HTERT RPE-1 (cell line): Measurements from ENCODE around the gene HPD.
"Not testable (repeated sequence)": the region's sequence is repeated elsewhere in the genome, so short reads cannot be mapped to it uniquely, and the experiment has no call there.

Experiments used
- in situ Hi-C: fragments of 300-500 bp; cut with MboI; formaldehyde crosslinking; loops from 4 replicates; pipeline ENCODE4 v1.14.3; 2020; ENCODE audit warnings: low sequenced_read_pairs

The HPD gene

GRCh38 chr12:121869229-121869628 is 10.6 kb upstream of the HPD start:
- in situ Hi-C loops: not testable (repeated sequence)

DNA sequence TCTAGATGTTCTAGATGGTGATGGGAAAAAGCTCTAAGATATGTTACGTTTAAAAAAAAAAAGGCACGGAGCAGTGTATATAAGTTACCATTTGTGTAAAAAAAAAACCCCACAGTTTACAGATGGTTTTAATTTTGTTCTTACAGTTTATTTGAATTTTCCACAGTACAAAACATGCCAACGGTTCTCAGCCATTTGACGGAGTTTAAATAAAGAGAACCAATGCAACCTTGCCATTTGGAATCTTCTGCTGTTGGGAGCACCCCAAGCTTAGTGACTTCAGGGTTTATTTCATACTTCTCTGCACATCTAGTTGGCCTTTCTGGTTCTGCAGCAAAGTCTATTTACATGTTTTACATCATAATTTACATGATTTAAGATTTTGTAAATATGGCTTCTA is 7.7 kb upstream of the HPD start:
- in situ Hi-C loops: no loop called here

DNA sequence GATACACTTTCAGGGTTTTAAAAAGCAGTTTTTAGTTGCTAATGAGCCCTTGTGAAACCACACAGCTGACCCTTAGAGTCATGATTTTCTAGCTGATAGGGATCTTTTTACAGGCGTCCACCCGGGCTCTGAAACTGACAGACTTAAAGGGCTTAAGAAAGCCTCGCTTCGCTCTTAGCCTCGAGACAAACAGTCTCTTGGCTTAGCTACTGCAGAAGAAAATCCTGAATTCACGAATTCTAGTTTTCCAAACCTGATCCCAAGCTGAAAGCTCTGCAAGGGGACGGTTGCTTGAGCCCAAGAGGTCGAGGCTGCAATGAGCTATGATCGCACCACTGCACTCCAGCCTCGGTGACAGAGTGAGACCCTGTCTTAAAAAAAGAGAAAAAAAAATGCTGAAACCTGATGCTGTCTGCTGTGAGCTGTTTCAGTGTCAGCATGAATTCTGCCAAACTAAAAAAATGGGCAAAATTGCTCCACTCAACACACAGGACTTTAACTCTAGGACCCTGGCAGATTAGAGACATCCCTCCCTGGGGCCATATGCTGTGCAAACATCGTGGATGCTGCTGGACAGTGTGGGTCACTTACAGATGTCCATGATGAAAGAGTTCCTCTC is 3.1 kb upstream of the HPD start:
- in situ Hi-C loops: no loop called here

DNA sequence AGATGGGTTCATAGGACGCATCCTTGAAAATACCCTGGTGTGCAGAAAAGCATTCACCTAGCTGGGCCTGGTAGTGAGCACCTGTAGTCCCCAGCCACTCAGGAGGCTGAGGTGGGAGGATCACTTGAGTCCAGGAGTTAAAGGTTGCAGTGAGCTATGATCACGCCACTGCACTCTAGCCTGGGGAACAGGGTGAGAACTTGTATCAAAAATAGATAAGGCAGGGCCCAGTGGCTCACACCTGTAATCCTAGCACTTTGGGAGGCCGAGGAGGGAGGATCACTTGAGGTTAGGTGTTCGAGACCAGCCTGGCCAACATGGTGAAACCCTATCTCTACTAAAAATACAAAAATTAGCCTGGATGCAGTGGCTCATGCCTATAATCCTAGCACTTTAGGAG is 2.0 kb upstream of the HPD start:
- in situ Hi-C loops: not testable (repeated sequence)

GRCh38 chr12:121860257-121860656 is 1.6 kb upstream of the HPD start:
- in situ Hi-C loops: no loop called here

DNA sequence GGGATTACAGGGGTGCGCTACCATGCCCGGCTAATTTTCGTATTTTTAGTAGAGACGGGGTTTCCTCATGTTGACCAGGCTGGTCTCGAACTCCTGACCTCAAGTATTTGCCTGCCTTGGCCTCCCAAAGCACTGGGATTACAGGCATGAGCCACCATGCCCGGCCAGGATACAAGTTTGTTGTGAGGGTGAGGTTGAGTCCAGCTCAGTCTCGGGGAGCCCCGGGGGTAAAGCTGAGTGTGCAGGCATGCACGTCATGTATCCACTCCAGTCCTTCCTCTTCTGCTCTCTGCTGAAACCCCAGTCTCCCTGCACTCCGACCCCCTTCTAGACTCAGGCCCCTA is 369 bp downstream of the HPD start:
- in situ Hi-C loops: no loop called here

DNA sequence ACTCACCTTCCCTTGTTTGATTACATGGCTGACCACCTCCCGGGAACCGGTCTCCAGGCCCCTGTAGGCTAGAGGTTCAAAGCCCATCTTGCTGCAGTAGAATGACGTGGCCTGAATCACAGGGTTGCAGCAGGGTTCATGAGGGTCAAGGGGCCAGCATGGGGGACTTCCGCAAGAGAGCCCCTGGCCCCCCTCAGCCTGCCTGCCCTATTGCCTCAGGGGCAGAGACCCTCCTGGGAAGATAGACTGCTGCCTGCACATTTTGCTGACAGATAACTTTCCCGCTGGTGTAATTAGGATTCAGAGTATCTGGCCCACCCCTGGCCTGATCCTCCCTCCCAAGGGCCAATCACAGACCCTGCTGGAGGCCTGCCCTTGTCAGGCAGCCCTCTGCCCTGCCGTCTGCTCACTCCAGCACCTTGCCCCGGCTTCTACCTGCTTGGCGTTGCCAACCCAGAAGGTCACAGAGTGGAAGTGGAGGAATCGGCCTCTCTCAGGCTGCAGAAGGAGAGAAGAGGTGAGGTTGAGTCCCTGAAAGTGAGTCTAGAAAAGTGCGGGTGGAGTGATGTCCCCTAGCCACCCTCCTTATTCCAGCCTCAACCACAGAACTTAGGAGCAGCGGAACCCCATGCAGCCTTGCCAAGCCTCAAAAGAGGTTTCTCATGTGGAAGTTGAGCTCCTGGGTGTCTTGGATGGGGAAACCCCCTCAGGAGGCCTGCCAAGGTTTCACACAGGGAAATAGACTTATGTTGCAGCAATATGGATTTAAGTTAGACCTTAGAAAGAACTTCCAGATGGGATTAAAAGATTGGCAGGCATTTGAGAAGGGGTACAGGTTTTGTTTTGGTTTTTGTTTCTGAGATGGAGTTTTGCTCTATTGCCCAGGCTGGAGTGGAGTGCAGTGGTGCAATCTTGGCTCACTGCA is 1.1 kb downstream of the HPD start:
- in situ Hi-C loops: no loop called here

- in situ Hi-C loops: not testable (repeated sequence)
Measured at GRCh38 chr12:121852392-121852791, 6.3 kb downstream of the HPD start.

DNA sequence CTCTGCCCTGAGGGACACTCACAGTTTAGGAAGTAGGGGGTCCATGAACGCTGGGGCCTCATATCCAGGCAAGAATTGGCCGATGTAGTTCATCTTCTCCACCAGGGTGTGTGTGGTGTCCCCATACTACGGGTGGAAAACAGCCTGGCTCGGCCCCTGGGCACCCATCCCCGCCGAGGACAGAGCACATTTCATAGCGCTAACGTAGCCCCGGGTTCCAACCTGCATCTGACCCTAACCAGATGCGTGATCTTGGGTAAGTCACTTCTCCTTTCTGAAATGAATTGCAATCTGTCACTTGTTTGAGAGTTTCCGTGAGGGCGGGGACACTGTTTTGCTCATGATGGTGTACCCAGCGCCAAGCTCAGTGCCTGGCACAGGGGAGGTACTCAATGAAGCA is 9.0 kb downstream of the HPD start:
- in situ Hi-C loops: no loop called here

- in situ Hi-C loops: no loop called here
Measured at GRCh38 chr12:121849211-121849610, 9.4 kb downstream of the HPD start.

GRCh38 chr12:121845701-121846100 is 13.0 kb downstream of the HPD start:
- in situ Hi-C loops: no loop called here

DNA sequence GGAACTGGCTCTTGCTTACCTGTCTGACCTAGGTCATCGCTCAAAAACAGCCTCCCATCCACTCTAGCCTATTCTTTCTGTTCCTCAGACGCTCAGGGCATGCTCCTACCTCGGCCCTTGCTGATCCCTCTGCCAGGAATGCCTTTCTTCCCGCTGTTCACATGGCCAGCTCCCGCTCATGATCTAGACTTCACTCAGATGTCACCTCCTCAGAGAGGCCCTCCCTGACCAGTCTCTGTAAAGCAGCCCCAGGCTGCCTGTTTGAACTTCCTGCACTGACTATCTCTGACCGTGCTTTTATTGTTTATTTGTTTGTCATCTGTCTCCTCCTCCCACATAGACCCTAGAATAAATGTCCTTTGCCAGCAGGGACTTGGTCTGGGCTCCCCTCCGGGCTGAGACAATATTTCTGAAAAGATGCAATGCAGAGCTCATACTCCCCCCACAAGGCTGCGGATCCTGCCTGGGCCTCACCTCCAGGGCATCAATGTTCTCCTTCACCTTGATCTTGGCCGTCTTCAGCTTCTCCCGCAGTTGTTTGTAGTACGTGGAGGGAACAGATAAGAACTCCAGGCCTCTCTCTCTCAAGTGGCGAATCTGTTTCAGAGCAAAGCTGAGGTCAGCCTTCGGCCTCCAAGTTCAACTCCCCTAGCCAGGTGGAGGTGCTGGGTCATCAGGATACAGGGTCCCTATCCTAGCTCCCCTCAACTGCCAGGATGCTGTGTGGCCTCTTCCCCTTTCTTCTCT is 15.2 kb downstream of the HPD start:
- in situ Hi-C loops: no loop called here

GRCh38 chr12:121839993-121840761 is 18.5 kb downstream of the HPD start:
- in situ Hi-C loops: no loop called here

DNA sequence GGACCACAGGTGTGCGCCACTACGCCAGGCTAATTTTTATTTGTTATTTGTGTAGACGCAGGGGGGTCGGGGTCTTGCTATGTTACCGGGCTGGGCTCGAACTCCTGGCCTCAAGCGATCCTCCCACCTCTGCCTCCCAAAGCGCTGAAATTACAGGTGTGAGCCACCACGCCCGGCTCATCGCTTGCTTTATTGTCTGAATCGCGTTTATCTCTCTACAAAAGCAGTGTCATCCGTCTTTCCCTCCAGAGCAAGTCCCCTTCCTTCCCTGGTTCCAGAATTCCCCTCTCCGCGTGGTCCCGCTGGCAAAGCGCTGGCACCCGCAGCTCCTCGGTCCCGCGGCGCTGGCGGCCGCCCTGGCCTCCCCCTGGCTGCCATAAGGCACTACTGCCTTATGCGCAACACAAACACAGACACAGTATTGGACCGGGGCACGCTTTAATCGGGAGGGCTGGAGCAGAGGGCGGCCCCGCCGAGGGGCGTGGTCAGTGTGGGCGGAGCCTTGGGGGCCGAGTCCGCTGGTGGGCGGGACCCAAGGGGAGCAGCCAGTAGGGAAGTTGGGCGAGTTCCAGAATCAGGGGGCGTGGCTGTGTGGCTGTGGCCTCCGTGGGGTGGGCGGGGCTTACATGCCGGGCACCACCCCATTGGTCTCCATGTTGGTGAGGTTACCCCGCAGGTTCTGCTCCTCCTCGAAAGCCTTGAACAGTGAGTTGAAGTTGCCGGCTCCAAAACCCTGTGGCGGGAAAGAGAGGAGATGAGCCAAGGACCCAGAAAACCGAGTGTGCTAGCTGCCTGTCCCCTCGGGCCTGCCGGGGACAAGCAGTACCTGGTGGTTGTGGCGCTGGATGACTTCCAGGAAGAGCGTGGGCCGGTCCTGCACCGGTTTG is 19.3 kb downstream of the HPD start:
- in situ Hi-C loops: no loop called here

GRCh38 chr12:121838126-121838525 is 20.5 kb downstream of the HPD start:
- in situ Hi-C loops: no loop called here

- in situ Hi-C loops: no loop called here
Measured at GRCh38 chr12:121837680-121838079, 21.0 kb downstream of the HPD start.

GRCh38 chr12:121831571-121832245 is 27.0 kb downstream of the HPD start:
- in situ Hi-C loops: no loop called here

DNA sequence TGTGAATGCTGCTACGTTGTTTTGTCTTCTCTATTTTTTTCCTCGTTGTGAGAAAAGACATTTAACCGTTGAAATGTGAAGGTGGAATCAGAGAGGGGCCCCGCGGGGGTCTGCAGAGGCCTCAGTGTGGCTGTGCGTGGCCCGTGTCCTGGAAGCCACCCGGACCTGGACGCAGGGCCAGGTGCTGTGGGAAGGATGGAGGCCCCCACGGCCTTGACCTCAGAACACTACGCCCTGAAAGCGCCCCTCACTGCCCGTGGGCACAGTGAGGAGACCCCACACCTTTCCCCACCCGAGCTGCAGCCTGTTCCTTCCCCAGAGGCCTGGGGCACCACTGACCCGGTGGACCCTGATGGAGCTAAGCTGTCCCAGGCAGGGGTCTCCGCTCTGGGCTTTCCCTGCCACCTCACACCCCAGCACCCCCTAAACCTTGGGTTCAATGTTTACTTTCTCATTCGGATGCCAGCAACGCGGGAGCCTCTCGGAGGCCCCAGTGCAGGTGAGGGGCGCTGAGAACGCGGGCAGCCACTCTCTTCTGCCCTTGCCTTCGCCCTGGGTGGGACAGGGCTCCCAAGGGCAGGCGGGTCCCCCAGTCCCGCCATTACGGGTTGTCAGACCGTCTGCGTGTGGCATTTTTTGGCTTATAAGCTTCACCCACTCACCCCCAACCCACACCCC is 27.9 kb downstream of the HPD start:
- in situ Hi-C loops: no loop called here

DNA sequence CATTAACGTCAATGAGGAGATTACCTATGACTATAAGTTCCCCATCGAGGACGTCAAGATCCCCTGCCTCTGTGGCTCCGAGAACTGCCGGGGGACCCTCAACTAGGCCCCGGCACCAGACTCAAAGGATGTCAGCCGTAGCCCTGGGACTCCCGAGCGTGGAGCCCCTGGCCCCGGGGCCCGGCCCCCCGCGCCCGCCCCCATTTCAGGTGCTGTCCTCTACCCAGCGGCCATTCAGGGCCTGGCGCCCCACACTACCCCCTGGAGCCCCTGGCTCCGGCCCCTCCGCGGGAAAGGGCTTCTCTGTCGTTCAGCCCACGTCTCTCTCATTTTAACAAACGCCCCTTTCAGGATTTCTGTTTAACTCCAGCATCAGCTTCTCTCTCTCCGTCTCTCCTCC is 28.5 kb downstream of the HPD start:
- in situ Hi-C loops: no loop called here
